HG03565 (cell line): ENCODE results near the gene SIRT7.

ENCODE experiments used
- ATAC-seq: cut with Tn5 transposase; IDR thresholded peaks from one replicate; pipeline ENCODE4 v1.9.1; 2021; ENCODE audit warnings: mild to moderate bottlenecking, moderate library complexity; ENCODE audit not compliant: unreplicated experiment

SIRT7 gene

DNA sequence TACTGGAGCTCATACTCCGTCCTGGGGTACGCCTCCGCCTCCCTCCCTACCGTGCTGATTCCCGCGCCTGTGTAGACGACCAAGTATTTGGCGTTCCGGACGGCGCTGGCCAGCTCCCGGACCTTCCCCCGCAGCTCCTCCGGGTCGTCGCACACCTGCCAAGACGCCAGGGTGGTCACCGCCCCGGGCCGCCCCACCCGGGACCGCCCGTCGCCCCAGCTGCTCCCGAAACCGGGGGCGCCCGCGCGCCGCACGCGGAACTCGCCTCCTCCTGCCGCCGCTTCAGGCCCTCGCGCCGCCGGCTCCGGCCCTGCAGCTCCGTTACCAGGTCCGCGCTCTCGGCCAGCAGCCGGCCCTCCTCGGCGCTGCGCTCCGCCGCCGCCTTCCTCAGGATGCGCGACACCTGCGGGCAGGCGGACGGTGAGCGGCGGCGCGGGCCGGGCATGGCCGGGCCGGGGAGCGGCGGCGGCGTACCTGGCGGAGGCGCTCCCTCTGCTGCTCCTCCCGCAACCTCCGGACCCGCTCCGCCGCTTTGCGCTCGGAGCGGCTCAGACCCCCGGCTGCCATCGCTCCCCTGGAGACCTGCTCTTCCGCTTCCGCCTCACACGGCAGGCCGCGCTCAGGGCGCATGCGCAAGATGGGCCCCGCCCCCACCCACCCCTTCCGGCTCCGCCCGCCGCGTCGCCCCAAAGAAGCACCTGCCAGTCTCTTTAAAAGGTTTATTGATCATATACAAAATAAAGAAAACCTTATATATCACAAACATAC is at the start of gene SIRT7:
TSS of gene SIRT7 (minus strand) at position 612 of the 768 bp plus-strand sequence. CDS start at position 567, 45 bp downstream.
- ATAC-seq = peak; percentile 63

DNA sequence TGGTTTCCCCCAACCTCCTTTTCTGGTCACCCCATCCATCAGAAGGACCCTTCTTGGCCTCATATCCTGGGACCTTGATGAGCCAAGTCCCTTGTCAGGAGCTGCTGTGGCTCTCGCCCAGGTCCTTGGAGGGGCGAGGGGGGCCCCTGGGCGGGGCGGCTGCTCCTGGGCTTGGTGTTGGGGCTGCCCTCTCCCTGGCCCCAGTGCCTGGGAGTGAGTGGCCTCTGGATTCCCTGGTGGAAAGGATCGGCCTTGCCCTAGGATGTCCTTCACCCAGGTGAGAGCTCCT is 49.2 kb upstream of the SIRT7 start:
- no peak for ATAC-seq

- no peak for ATAC-seq
These were observed 48.6 kb upstream of the SIRT7 start for GRCh38 chr17:81966343-81967243.

DNA sequence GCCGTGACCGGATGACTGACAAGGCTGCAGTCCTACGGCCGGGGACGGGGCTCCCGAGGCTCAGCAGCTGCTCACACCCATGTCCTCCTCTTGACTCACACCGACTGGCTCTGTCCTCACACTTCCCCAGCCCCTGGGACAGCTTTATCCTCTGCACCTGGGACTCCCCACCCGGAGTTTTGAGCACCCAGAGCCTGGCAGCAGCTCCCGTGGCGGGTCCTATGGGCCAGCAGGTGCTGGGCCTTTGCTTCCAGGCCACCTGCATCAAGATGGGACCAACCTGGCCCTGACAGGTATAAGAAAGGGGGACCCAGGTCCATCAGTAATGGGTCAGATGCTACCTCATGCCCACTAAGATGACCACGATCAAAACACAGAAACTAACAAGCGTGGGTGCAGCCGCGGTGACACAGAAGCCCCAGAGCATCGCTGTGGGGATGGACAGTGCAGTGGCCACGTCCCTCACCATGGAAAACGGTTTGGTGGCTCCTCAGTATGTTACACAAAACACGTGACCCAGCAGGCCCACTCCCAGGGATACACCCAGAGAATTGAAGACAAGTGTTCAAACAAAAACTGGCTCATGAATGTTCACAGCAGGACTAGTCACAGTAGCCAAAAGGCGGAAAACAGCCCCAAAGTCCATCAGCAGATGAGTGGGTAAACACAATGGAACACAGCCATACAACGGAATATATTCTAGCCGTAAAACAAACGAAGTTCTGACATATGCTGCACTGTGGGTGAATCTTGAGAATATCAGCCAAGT is 46.3 kb upstream of the SIRT7 start:
- no peak for ATAC-seq

DNA sequence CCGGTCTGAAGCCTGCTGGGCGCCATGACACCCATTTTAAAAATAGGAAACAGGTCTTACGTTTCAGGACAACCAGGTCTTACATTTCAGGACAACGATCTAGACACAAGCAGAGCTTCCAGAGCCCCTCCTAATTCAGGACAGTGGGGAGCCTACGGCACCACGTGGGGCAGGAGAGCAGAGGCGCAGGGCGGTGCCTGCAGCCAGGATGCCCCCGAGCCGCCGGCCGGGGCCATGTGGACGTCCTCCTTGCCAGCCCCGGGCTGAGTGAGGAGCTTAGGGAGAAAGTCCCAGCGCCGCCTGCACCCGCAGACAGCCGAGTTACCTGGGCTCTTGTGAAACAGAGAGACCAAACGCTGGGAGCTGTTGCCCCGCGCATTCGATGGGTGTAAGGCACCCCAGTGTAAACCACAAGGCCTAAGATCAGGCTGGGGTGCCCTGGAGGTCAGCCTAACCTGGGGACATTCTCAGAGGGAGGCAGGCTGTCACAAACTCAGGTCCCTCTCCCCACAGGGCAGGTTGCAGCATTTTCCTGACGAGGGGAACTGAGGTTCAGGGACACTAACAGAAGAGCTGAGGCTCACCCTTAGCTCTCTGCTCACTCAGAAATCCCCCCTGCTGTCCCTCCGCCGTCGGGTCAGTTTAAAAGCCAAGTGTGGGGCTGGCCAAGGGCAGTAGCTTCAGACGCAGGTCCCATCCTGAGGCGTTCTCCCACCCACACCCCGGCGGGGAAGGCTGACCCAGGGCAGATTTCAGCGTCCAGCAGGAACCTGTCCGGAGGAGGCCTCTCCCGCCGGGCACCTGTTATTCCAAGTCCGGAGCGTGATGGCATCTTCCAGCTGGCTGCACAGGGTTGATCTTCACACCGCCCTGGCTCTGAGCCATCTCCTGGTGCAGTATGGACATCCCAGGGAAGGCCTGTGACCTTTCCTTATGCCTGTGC is 44.8 kb upstream of the SIRT7 start:
- no peak for ATAC-seq

DNA sequence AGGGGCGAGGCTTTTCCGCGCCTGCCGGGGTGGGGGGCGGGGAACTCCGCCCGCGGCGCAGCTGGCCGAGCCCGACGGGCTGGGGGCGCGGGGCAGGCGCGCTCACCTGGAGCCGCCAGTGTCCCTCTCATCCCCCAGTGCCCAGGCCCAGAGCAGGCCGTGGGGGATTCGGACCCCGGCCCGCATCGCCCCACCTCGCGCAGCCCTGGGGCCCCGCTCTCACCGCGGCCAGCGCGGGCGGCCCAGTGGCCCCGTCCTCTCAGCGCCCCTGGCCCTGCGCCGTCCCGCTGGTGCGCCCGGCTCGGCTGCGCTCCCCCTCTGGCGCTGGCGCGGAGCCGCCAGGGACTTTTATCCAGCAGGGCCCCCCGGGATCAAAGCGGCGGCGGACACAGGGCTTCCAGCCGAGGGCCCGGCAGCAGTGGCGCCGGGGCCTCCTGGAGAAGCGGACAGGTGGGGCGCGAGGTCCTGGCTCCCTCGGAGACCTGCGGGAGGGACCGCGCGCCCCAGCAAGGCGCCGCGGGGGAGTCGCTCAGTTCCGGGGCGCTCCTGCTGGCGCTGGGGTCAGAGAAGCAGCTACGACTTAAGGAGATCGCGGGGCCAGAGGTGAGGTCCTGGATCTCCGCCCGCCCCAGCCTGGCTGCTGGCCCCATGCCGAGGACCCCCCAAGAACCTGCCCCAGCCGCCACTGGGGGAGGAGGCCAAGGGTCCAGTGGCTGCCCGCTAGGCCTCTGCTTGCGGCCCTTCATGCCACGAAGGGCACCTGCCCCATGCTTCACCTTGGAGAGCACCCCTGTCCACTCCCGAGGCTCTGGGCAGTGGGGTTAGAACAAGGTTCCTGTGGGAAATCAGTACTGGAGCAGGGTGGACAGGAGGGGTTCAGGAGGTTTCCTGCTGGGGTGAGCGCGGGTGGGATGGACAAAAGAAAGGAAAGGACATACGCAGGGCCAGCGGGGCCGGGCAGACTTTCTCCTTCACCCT is 43.8 kb upstream of the SIRT7 start:
- no peak for ATAC-seq

DNA sequence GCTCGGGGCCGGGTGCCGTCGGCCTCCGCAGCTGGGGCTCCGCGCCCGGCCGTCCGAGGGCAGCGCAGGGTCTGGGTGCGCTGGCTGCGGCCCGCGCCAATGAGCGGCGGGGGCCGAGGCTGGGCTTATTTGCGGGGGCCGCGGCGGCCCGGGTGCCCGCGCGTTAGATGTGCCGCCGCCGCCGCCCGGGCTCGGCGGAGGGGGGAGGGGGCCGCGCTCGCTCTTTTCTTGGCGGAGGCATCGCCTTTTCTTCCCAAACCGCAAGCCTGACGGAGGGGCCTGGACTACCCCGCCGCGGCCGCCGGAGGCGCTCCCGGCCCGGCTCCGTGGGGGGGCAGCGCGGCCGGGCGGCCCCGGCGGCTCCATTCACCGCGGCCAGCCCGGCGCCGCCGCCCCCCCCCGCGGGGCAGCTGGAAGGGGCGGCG is 43.1 kb upstream of the SIRT7 start, which contains the start of gene NOTUM:
TSS of gene NOTUM (minus strand) at position 101 of the 425 bp plus-strand sequence. CDS start 278 bp downstream, outside the sequence.
- ATAC-seq = no peak

GRCh38 chr17:81960130-81960958 is 42.4 kb upstream of the SIRT7 start:
- no peak for ATAC-seq

DNA sequence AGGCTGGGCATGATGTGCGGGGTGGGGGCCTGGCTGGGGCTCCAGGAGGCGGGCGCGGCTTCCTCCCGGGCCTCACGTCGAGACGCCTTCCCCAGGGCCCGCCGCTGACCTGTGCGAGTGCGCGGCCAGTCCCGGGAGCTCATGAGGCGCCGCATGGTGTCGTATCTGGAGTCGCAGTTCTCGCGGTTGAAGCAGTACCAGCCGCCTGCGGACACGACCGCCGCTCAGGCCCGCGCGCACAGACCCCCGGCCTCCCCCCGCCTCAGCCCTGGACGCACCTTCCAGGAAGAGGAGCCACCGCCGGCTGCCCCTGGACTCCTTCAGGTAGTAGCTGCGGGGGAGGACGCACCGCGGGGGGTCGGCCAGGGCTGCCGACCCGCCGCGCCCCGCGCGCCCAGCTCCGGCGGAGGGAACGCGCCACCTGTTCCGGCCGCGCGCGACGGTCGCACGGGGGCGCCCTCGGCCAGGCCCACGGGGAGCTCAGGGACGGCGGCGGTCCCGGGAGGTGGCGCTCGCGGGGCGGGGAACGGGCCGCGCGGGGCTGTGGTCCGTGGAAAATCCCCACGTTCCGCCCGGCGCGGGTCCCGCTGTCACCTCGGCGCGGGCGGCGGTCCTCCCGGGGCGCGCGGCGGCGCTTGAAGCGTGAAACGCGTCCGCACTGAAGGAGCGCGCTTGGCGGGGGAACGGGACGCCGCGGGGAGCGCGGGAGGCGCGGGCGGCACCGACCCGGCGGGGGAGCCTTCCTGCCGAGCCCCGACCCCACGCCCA is 41.6 kb upstream of the SIRT7 start:
- no peak for ATAC-seq

DNA sequence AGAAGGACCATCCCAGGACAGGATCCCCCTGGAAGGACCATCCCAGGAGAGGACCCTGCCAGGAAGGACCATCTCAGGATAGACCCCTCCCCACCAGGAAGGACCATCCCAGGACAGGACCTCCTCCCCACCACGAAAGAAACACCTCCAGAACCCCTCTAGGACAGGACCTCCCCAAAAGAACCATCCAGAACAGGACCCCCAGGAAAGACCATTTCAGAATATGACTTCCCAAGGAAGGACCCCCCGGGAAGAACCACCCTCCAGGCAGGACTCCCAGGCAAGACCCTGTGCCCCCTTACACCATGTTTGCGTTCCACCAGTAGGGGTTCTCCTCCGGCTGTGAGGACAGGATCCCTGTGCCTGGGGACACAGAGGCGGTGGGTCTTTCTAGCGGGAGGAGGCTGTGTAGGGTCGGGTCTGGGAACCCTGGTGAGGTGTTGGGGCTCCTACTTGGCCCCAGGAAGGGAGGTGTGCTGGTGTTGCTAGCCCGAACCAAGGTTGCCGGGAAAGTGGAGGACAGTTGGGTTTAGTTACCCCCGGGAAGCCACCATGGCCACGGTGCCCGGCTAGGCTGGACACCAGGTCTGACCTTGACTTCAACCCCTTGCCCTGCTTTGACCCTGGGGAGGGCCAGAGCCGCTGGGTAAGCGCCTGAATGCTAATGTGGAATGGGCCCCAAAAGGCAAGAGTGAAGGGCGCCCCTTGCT is 40.8 kb upstream of the SIRT7 start:
- no peak for ATAC-seq

DNA sequence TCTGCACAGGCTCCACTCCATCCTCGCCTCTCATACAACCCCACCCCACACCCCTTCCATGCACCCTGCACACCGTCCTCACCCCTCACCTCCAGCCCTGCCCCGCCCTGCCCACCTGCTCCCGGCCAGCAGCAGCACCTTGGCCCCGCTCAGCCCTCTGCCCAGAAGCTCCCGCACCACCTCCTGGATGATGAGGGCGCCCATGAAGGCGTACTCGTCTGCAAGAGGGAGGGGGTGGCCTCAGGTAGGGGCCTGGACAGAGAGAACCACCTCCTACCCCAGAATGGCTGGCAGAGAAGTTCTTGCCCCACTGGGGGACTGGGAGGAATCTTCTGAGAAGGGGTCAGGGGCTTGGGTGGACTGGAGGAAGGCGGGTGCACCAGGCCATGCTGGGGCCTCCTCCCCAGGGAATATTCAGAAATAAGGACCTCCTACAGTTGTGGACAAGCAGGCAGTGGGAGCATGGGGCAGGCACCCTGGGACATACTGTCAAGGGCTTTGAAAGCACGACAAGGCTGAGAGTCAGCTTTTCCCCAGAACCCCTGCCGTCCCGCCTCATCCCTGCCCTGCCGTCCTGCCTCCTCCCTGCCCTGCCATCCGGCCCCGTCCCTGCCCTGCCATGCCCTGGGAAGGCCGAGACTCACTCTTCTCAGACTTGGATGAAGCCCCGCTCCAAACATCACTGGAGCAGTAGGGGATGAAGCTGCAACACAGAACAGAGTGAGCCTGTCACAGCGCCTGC is 39.9 kb upstream of the SIRT7 start:
- ATAC-seq = no peak

GRCh38 chr17:81956607-81957589 is 38.9 kb upstream of the SIRT7 start:
- ATAC-seq = no peak

DNA sequence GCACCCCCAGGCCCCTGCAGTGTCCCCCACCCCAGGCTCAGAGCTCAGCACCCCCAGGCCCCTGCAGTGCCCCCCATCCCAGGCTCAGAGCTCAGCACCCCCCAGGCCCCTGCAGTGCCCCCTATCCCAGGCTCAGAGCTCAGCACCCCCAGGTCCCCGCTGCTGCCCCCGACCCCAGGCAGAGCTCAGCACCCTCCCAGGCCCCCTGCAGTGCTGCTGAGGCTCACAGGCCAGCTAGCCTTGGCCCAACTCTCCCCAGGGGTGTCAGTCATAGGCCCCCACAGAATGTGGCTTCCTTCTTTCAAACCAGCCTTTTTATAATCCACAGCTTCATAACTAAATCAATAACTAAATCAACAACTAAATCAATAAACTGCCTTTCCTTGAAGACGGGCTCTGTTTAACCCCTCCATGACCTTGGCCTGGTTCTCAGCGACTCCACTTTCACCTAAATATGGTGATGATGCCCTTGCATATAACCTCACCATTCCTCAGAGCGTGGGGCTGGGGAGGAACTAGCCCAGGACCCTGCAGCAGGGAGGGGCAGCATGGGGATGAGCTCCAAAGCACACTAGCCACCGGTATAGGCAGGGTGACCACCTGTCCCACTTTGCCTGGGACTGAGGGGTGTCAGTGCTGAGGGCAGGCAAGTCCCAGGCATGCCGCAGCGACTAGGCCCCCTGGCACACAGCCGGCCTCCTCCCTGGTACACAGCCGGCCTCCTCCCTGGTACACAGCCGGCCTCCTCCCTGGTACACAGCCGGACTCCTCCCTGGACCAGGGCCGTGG is 38.0 kb upstream of the SIRT7 start:
- no peak for ATAC-seq

- ATAC-seq = no peak
These were observed 37.2 kb upstream of the SIRT7 start for GRCh38 chr17:81955058-81955681.
